Stimulated activated CD4-positive, alpha-beta T cell treated with anti-CD3 and anti-CD28 coated beads, Interleukin-1b, Interleukin-23, amount 100 ng/mL, for 48 hours (primary cell): Measurements from ENCODE around the gene MRPS34.
"Not testable (repeated sequence)": the region's sequence is repeated elsewhere in the genome, so short reads cannot be mapped to it uniquely, and the experiment has no call there.

Experiments used
- DNase-seq: peaks from one replicate; pipeline ENCODE4 v3.0.0-alpha.2; 2020

MRPS34 gene

DNA sequence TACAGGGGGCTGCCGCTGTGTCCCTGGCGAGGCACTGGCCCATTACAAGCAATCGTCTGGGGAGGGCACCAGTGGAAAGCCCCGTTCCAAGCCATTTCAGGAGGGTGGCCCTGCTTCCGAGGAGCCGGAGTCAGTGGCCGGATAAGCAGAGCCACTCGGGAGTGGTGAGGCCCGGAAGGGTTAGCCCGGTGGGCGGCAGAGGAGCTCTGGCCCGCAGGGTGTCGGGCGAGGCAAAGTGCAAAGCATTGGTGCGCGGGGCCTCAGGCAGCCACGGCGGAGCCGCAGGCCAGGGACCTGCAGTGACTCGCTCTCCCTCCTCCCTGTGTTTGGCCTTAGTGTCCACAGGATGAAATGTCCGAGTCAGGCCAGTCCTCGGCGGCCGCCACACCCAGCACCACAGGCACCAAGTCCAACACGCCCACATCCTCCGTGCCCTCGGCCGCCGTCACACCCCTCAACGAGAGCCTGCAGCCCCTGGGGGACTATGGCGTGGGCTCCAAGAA lies 26.2 kb downstream of the MRPS34 start:
- DNase-seq: no peak

DNA sequence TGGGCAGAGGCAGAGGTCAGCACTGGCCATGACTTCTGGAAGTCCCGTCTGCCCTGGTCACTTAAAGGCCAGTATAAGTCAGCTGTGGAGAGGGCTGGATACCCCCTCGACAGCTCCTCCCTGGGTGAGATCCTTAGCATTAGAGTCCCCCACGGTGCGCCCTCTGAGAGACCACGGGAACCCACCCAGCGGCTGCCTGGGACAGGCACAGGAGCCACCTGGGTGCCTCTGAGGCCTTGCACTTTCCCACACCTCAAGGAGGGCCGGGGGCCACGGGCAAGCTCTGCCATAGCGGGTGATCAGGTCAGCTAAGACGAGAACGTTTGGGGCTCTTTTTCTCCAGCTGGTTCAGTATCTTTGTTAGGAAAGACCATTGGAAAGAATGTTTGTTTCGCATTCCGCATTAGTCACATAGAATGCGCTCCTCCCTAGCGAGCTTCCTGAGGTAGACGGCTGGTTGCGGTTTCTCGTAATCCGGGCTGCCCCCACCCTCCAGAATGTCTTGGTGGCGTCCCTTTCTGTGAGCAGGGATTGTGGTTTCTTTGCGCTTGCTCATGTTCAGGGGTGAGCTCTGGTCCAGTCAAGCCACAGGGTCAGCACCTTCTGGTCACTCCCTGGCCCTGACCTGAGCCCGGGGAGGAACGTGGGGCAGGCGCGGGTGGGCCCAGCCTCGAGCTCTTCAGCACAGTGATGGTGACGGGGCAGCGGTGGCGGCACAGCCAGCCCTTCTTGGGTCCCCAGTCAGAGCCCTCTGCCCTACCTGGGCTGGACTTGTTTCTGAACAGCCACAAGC lies 26.8 kb downstream of the MRPS34 start:
- DNase-seq: no peak

DNA sequence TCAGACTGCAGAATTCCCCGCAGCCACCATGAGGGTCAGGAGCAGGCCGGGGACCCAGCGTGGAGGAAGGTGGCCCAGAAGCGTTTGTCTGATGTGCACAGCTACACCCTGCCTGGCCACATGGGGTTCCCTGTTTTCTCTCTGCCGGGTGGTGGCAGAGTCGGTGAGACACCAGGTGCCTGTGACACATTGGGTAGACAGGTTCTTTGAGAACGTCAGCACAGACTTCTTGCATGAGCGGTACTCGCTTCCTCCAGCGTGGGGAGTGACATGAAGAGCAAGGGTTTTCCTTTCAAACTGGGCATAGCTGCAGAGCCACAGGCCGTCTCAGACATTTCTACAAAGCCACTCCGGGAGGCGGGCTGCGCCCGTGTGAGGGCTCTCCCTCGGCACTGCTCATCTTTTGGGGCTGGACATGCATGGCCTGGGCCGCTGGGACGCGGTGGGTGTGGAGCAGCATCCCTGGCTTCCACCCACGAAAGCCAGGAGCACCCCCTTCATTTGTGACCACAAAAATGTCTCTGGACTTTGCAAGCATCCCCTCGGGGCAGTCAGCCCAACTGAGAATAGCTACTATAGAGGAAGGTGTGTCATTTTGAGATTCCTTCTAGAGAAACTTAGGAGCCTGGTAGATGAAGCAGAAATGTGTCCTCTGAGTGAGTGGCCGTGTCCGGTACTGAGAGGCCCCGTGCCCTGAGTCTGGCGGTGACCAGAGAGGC lies 27.6 kb downstream of the MRPS34 start:
- no peak for DNase-seq

DNA sequence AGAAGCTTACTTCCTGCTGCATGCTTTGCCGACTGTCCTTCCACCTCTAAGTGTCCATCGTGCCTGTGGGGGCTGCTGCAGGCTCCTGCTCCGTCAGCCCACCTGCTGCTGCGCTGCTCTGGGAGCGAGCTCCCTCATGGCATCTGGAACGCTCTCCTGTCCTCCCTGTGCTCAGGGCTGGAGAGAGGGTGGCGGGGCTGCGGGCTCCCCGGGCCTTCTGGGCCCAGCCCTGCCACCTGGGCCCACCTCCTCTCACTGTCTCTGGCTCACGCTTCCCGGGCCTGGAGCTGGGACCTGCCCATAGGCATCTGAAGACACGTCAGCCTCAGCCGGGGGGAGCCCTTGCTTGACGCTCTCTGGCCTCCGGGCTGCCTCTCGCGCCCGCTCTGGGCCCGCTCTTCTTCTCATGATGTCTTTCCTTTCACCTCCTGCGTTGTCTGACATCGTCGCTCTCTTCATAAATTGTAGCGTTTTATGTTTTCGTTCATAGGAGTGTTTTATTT lies 28.5 kb downstream of the MRPS34 start:
- DNase-seq: no peak

DNA sequence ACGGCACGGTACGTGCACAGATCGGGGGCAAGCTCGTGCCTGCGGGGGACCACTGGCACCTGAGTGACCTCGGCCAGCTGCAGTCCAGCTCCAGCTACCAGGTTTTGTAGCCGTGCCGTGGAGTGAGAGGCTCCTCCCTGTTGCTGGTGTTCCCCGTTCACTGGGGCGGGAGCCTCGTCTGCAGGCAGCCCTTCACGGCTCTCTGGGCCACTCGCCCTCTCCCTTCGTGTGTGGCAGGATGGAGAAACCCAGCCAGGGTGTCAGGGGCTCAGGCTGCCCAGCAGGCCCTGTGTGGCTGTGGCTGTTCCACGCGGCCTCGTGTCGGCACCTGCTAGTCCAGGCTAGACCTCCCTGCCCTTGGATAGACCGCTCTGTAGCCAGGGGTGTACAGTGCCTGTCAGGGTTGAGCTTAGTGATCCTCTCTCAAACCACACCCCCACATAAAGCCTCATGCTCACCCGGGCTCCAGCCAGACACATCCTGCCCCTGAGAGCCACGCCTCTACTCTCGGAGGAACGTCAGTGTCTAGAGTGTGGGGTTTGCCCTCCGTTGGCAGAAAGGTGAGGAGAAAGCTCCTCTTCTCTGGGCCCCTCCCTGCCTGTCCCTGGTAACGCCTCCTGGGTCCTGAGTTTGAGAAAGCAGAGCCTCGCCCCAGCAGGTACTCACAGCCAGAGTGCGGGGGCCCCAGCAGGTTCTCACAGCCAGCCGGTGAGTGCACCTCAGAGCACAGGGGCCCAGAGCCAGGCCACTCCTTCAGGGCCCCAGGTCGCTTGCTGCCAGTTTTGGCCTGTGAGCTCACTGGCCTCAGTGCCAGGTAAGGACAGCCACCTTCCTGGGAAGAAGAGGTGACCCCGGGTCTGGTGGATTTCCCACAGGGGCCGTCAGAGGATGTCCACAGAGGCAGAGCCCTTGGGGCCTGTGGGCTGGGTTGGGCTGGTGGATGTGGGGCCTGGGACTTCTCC lies 29.3 kb downstream of the MRPS34 start:
- DNase-seq: no peak

DNA sequence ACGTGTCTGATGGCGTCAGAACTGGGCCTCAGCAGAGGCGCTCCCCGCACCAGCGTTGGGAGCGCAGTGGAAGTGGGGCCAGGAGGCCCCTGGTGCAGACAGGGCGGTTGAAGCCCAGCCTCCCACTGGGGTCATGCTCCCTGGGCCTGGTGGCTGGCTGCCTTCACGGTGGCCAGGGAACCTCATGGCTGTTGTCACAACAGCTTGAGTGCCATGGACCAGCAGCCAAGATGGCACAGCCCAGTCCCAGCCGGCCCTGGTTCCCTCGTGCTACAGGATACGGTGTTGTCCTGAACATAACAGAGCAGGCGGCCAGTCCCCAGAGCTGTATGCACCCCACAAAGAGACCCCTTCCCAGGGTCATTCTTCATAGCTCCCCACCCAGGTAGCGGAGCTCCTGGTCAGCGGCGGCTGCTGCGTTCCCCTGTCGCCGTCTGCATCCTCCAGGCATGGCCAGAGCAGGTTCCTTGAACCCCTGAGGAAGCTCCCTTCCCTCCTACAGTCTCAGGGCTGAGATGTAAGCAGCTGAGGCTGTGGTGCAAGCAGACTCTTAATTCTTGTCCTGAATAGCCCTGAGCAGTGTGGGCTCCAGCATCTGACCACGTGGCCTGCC lies 31.3 kb downstream of the MRPS34 start:
- no peak for DNase-seq

DNA sequence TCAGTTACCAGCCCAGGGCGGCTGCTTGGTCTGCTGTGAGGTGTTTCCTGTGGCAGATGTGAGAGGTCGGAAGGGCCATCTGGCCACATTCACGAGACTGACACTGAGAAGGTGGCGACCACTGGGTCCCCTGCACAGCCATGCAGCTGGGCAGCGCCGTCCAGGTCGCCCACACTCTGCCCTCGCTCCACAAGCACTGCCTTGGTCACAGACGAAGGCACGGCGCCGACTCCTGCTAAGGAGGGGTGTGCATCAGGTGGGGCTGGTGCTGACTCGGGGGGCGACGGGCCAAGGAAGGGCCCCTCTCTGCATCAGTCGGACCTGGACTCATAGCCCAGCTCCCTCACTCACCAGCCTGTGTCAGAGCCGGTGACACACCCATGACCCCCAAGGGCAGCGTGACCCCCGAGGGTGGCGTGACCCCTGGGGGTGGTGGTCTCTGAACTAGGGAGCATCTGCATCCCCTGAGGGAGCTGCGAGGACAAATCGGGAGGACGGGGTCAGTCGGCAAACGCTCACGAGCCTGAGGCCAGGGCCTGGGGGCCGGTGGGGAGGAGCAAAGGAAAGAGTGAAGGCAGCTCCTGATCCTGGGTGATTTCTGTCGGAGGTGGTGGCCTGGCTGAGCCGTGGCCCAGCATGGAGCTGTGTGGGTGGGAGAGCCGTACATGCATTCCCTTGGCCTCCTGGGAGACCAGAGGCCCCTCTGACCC lies 32.0 kb downstream of the MRPS34 start:
- no peak for DNase-seq

DNA sequence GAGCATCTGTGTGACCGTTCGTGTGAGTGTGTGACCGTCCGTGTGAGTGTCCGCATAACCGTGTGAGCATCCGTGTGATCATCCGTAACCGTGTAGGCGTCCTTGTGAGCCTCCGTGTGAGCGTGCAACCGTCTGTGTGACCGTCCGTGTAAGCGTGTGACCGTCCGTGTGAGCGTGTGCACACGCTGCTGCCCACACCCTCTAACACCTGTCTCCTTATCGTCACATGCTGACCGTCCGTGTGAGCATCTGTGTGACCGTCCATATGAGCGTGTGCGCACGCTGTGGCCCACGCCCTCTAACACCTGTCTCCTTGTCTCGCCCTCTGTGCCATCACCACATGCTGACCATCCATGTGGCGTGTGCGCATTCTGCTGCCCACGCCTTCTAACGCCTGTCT lies 32.7 kb downstream of the MRPS34 start:
- DNase-seq: no peak

DNA sequence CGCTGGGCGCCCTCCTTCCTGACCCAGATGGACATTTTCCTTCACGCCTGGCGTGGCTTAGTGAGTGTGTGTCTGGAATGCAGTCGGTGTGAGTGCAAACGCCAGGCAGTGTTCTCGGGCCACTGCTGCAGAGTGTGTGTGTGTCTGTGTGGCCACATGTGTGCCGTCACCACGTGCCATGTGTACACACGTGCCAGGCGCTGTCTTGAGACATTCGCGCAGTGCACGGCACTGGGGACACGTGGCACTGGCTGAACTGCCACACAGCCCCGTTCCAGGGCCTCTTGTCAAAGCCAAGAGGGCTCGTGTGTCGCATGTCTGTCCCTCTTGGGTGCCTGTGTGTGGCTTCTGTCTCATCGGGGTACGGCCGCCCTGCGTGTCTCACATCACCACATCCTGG lies 38.1 kb downstream of the MRPS34 start:
- DNase-seq: no peak

DNA sequence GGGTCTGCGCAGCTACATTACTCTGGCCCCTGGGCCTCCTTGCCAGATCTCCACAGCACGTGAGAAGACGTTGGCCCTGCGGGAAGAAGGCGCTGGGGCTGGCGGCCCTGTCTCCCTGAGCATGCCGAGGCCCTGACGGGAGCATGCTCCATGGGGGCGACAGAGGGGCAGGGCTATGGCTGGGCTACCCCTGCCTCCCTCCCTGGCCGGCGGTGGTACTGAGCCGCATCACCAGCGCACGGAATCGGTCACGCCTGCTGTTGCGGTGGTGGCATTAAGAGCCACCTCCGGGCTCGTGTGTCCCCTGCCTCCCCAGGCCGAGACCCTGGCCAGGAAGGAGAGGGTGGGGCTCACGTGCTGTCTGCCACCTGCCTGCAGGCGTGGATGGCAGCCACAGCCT lies 38.8 kb downstream of the MRPS34 start:
- no peak for DNase-seq

DNA sequence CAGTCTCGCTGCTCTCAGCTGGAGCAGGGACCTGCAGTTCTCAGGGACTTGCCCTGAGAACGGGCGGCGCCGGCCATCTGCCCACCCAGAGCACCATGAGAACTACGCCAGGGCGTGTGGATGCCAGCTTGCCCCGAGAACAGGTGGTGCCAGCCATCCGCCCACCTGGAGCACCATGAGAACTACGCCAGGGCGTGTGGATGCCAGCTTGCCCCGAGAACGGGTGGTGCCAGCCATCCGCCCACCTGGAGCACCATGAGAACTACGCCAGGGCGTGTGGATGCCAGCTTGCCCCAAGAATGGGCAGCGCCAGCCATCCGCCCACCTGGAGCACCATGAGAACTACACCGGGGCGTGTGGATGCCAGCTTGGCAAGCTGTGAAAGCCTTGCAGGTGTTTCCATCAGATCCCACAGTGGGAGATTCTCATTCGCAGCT lies 40.4 kb downstream of the MRPS34 start:
- not testable (repeated sequence) for DNase-seq

DNA sequence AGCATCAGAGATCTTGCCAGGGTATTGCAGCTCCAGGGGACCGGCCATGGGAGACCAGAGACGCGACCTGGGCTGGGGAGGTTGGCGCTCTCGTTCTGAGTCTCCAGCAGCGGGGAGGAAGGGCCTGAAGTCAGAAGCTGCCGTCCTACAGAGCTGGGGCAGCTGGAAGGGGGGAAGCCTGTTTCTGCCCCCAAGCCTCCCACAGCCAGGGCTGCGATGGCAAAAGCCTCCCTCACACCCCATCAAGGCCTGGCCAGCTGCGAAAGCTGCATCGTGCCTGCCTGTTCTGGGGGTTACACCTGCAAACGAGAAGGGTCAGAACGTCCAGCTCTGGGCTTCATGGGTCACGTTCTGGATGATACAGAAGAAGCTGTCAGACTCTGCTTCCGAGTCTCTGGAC lies 40.9 kb downstream of the MRPS34 start:
- no peak for DNase-seq

DNA sequence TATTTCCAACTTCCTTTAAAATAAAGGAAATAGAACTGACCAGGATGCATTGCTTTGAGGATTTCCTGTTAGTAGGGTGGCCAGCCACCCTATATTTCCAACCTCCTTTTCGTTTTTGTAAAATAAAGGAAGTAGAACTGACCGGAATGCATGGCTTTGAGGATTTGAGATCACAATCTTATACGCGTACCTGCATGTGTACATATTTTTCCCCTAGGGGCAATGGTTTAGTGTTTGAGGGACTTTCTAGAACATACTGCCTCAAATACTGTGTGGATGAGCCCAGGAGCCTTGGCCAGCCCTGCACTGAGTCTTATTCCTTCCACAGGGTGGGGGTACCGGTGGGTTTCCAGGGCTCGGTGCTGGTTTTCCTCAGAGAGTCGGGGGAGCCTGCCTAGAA lies 41.3 kb downstream of the MRPS34 start:
- no peak for DNase-seq

DNA sequence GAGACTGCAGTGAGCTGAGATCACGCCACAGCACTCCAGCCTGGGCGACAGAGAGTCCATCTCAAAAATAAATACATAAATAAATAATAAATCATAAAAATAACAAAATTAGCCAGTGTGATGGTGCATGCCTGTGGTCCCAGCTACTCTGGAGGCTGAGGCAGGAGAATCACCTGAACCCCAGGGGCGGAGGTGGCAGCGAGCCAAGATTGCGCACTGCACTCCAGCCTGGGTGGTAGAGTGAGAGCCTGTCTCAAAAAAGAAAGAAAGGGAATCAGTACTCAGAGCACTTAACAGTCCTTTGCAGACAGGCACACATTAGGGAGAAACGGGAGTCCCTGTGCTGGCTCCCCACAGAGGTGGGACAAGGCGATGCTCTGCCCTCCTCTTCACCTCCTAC lies 41.9 kb downstream of the MRPS34 start:
- no peak for DNase-seq

DNA sequence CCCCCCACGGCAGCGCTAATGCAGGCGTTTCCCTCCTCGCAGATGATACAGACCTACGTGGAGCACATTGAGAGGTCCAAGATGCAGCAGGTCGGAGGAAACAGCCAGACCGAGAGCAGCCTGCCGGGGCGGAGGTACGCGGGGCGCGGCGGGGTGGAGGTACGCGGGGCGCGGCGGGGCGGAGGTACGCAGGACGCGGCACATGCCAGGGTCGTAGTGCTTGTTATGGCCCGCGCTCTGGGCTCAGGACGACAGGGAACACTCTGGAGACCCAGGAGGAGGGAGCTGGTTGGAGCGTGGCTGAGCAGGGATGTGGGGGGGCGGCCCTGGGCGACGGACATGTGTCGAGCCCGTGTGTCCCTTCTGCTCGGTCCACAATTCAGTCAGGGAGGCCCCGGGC lies 43.5 kb downstream of the MRPS34 start:
- no peak for DNase-seq

DNA sequence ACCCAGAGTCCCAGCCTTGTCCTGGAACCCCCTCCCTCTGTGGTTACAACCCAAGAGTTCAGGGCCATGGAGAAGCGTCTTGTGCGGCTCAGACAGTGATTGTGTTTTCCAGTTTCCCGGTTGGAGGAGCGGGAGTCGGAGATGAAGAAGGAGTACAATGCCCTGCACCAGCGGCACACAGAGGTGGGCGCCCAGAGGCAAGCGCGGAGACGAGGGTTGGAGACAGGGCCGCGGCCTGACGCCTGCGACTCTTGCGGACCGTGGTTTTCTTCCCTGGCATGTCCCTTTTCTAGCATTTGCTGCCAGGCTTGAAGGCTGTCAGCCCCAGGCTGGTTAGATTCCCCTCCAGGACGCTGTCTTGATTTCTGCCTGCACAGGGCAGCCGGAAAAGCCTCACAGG lies 43.9 kb downstream of the MRPS34 start:
- no peak for DNase-seq

DNA sequence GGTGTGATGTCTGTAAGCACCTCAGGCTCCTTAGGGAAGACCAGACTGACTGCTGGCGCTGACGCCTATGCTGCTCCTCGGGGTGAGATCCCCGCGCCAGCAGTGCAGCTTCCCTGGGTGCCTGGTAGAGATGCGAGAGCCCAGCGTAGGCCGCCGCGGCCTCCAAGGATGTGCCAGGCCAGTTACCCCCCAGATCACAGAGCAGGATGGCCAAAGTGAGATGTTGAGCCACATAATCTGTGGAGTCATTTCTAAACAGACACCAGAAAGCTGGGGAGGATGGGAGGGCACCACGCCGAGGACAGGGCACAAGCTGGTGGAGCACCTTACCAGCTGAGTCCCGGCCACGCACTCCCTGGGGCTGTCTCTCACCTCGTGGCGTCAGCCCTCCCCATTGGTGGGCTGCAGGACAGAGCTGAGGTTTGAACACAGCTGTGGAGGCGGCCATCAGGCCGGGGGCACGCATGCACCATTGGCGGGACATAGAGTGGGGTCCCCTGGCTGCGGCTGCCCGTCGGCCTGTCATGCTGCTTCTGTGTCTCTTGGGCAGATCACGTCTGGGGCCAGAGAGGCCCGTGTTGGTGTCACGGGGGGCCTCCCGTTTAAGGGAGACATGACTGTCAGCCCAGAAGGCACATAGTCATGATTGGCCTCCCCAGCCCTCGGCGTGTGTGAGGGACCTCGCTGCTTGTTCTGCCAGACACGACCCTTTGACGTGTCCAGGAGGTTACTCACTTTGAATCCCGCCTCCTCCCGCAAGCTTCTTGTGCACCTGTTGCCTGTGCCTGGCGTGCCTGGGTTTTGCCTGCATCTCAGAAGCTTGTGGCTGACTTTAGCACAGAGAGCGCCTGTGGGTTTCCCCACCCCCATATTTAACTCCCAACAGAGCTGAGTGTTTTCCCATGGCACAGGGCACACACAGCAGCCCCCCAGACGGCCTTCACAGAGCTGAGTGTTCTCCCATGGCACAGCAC lies 45.0 kb downstream of the MRPS34 start:
- no peak for DNase-seq

DNA sequence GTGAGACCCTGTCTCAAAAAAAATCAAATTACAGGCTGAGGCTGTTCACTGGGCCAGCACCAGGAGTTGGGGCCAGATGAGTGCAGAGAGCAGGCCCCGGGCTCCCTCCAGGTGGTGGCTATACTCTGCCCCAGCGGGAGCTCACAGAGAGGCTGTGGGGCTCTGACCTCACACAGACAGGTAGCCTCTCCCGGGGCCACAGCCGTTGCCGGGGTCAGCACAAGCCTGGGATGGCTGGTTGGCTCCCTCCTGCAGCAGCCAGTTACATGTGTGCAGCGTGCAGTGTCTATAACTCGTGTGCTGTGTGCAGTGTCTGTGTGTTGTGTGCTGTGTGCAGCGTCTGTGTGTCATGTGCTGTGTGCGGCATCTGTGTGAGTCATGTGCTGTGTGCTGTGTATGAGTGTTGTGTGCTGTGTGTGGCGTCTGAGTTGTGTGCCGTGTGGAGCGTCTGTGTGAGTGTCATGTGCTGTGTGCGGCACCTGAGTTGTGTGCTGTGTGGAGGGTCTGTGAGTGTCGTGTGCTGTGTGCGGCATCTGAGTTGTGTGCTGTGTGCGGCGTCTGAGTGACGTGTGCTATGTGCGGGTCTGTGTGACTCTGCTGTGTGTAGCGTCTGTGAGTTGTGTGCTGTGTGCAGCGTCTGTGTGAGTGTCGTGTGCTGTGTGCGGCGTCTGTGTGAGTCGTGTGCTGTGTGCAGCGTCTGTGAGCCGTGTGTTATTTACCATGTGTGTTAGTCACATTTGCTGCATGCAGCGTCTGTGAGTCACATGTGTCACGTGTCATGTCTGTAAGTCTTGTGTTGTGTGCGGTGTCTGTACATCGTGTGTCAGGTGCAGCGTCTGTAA lies 46.1 kb downstream of the MRPS34 start:
- DNase-seq: no peak

DNA sequence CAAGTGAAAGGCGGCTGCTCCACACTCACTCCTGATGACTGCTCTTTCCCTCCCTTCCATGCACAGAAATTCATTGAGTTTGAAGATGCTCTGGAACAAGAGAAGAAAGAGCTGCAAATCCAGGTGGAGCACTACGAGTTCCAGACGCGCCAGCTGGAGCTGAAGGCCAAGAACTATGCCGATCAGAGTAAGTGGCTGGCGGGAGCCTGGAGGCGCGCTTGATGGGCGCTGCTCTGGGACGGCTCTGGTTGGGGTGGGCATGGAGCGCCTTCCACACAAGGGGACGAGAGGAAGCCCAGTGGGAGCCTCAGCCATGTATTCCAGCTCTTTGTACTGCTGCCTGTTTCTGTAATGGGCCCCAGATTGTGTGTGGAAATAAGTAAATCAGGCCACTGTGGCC lies 48.4 kb downstream of the MRPS34 start:
- no peak for DNase-seq
